ENCODE results near the gene ALOX12.

GRCh38 chr17:7058831-7059447, 63.1 kb downstream of the ALOX12 start:
- TF ChIP-seq, protein P1, sequence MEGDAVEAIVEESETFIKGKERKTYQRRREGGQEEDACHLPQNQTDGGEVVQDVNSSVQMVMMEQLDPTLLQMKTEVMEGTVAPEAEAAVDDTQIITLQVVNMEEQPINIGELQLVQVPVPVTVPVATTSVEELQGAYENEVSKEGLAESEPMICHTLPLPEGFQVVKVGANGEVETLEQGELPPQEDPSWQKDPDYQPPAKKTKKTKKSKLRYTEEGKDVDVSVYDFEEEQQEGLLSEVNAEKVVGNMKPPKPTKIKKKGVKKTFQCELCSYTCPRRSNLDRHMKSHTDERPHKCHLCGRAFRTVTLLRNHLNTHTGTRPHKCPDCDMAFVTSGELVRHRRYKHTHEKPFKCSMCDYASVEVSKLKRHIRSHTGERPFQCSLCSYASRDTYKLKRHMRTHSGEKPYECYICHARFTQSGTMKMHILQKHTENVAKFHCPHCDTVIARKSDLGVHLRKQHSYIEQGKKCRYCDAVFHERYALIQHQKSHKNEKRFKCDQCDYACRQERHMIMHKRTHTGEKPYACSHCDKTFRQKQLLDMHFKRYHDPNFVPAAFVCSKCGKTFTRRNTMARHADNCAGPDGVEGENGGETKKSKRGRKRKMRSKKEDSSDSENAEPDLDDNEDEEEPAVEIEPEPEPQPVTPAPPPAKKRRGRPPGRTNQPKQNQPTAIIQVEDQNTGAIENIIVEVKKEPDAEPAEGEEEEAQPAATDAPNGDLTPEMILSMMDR (IDR thresholded peaks at IDR 0.05 in 2 of 3, conservative IDR thresholded peaks at IDR 0.05 in 1 of 3; ENCODE audit: borderline replicate concordance in 1 of 3, insufficient read depth in 1 of 3, low read depth in 2 of 3, low read length in 2 of 3): no peak
- no peak for TF ChIP-seq POLR2A (IDR thresholded peaks at IDR 0.05; ENCODE audit: borderline replicate concordance, extremely low read depth, insufficient read depth, insufficient read length)
- TF ChIP-seq POLR2AphosphoS5 (IDR thresholded peaks at IDR 0.05; ENCODE audit: low read depth, low read length): no peak
- no peak for TF ChIP-seq EZH2phosphoT487 (IDR thresholded peaks at IDR 0.05; ENCODE audit: borderline replicate concordance)

Measured in HCT116 (cell line).